ENCODE data around the gene POLE2. TPM values are rescaled to one million over a fixed set of nuclear protein-coding genes. Genes with fewer than 3 reads are reported as not detected.

Gene POLE2
- total and polyA plus RNA-seq, 2 experiments from 2014 or later: 41.9 to 53.3 TPM

DNA sequence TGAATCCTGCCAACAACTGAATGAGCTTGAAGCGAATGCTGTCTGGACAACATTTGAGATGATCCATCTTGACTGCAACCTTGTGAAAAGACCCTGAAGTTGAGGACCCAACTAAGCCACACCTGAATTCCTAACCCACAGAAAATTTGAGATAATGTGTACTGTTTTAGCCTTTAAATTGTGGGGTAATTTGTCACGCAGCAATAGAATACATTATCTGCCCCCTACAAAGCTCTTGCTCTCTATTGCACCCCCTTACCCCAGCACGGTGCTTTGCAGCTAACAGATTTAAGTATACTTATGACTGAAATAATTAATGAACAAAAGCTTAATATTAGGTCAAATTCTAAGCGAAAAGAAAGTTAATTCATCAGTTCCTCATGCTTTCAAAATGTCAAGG, 1.6 kb downstream of the POLE2 start:
- Histone ChIP-seq H3K27ac (ENCODE audit: low read depth) (no peak overlapping the region), H3K79me2 (replicated peaks; ENCODE audit: insufficient read depth) (peaks cover 39% of the 10 kb centered on the region), H3K9me2 (ENCODE audit: insufficient read depth) (no peaks in the 10 kb centered on the region), H3K4me2 (peak overlapping the region; percentile 81), H3K36me3 (ENCODE audit: insufficient read depth) (peaks cover 18% of the 10 kb centered on the region; the same call in 1 of the 2 replicates), H3F3A (replicated peaks; ENCODE audit: low read depth) (peaks cover 10% of the 10 kb centered on the region), H3K27me3 (ENCODE audit: insufficient read depth) (peaks cover 8% of the 10 kb centered on the region), H2AFZ (no peak overlapping the region), H3K4me1 (ENCODE audit: insufficient read depth) (peaks cover 17% of the 10 kb centered on the region; the same call in 1 of the 2 replicates), H4K20me1 (replicated peaks; ENCODE audit: insufficient read depth) (peaks cover 12% of the 10 kb centered on the region), H3K4me3 (peak overlapping the region; percentile 87; the same call in 1 of the 2 replicates)
- DNase-seq (ENCODE audit: low spot score) (no peak), ATAC-seq (no peak)
- Mint-ChIP-seq H3K27ac (no peak overlapping the region), H3K9me3 (no peaks in the 10 kb centered on the region), H3K4me3 (peak overlapping the region; percentile 91), H3K4me1 (peaks cover 17% of the 10 kb centered on the region), H3K27me3 (ENCODE audit: insufficient read depth, low read depth, poor library complexity) (peaks cover 17% of the 10 kb centered on the region), H3K36me3 (ENCODE audit: low read depth) (peaks cover 32% of the 10 kb centered on the region)
- TF ChIP-seq POLR2AphosphoS5 (IDR thresholded peaks at IDR 0.05; ENCODE audit: low read depth): no peak
- no peak for TF ChIP-seq EZH2phosphoT487 (IDR thresholded peaks at IDR 0.05; ENCODE audit: unreplicated experiment)
- TF ChIP-seq ZNF114 (CRISPR knock-in tag; IDR thresholded peaks at IDR 0.05): no peak
- TF ChIP-seq, protein P1, sequence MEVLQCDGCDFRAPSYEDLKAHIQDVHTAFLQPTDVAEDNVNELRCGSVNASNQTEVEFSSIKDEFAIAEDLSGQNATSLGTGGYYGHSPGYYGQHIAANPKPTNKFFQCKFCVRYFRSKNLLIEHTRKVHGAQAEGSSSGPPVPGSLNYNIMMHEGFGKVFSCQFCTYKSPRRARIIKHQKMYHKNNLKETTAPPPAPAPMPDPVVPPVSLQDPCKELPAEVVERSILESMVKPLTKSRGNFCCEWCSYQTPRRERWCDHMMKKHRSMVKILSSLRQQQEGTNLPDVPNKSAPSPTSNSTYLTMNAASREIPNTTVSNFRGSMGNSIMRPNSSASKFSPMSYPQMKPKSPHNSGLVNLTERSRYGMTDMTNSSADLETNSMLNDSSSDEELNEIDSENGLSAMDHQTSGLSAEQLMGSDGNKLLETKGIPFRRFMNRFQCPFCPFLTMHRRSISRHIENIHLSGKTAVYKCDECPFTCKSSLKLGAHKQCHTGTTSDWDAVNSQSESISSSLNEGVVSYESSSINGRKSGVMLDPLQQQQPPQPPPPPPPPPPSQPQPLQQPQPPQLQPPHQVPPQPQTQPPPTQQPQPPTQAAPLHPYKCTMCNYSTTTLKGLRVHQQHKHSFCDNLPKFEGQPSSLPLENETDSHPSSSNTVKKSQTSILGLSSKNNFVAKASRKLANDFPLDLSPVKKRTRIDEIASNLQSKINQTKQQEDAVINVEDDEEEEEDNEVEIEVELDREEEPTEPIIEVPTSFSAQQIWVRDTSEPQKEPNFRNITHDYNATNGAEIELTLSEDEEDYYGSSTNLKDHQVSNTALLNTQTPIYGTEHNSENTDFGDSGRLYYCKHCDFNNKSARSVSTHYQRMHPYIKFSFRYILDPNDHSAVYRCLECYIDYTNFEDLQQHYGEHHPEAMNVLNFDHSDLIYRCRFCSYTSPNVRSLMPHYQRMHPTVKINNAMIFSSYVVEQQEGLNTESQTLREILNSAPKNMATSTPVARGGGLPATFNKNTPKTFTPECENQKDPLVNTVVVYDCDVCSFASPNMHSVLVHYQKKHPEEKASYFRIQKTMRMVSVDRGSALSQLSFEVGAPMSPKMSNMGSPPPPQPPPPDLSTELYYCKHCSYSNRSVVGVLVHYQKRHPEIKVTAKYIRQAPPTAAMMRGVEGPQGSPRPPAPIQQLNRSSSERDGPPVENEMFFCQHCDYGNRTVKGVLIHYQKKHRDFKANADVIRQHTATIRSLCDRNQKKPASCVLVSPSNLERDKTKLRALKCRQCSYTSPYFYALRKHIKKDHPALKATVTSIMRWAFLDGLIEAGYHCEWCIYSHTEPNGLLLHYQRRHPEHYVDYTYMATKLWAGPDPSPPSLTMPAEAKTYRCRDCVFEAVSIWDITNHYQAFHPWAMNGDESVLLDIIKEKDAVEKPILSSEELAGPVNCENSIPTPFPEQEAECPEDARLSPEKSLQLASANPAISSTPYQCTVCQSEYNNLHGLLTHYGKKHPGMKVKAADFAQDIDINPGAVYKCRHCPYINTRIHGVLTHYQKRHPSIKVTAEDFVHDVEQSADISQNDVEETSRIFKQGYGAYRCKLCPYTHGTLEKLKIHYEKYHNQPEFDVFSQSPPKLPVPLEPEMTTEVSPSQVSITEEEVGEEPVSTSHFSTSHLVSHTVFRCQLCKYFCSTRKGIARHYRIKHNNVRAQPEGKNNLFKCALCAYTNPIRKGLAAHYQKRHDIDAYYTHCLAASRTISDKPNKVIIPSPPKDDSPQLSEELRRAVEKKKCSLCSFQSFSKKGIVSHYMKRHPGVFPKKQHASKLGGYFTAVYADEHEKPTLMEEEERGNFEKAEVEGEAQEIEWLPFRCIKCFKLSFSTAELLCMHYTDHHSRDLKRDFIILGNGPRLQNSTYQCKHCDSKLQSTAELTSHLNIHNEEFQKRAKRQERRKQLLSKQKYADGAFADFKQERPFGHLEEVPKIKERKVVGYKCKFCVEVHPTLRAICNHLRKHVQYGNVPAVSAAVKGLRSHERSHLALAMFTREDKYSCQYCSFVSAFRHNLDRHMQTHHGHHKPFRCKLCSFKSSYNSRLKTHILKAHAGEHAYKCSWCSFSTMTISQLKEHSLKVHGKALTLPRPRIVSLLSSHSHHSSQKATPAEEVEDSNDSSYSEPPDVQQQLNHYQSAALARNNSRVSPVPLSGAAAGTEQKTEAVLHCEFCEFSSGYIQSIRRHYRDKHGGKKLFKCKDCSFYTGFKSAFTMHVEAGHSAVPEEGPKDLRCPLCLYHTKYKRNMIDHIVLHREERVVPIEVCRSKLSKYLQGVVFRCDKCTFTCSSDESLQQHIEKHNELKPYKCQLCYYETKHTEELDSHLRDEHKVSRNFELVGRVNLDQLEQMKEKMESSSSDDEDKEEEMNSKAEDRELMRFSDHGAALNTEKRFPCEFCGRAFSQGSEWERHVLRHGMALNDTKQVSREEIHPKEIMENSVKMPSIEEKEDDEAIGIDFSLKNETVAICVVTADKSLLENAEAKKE (CRISPR knock-in tag; IDR thresholded peaks at IDR 0.05): no peak
- no peak for TF ChIP-seq NANOG (IDR thresholded peaks at IDR 0.05; ENCODE audit: borderline replicate concordance)
- TF ChIP-seq, protein P2, sequence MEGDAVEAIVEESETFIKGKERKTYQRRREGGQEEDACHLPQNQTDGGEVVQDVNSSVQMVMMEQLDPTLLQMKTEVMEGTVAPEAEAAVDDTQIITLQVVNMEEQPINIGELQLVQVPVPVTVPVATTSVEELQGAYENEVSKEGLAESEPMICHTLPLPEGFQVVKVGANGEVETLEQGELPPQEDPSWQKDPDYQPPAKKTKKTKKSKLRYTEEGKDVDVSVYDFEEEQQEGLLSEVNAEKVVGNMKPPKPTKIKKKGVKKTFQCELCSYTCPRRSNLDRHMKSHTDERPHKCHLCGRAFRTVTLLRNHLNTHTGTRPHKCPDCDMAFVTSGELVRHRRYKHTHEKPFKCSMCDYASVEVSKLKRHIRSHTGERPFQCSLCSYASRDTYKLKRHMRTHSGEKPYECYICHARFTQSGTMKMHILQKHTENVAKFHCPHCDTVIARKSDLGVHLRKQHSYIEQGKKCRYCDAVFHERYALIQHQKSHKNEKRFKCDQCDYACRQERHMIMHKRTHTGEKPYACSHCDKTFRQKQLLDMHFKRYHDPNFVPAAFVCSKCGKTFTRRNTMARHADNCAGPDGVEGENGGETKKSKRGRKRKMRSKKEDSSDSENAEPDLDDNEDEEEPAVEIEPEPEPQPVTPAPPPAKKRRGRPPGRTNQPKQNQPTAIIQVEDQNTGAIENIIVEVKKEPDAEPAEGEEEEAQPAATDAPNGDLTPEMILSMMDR (conservative IDR thresholded peaks at IDR 0.05; ENCODE audit: low read depth in 2 of 2): no peak
- no peak for TF ChIP-seq ZNF331 (CRISPR knock-in tag; IDR thresholded peaks at IDR 0.05; ENCODE audit: low read depth)
- no peak for TF ChIP-seq JUNB (IDR thresholded peaks at IDR 0.05; ENCODE audit: unreplicated experiment)
- TF ChIP-seq, protein P3, sequence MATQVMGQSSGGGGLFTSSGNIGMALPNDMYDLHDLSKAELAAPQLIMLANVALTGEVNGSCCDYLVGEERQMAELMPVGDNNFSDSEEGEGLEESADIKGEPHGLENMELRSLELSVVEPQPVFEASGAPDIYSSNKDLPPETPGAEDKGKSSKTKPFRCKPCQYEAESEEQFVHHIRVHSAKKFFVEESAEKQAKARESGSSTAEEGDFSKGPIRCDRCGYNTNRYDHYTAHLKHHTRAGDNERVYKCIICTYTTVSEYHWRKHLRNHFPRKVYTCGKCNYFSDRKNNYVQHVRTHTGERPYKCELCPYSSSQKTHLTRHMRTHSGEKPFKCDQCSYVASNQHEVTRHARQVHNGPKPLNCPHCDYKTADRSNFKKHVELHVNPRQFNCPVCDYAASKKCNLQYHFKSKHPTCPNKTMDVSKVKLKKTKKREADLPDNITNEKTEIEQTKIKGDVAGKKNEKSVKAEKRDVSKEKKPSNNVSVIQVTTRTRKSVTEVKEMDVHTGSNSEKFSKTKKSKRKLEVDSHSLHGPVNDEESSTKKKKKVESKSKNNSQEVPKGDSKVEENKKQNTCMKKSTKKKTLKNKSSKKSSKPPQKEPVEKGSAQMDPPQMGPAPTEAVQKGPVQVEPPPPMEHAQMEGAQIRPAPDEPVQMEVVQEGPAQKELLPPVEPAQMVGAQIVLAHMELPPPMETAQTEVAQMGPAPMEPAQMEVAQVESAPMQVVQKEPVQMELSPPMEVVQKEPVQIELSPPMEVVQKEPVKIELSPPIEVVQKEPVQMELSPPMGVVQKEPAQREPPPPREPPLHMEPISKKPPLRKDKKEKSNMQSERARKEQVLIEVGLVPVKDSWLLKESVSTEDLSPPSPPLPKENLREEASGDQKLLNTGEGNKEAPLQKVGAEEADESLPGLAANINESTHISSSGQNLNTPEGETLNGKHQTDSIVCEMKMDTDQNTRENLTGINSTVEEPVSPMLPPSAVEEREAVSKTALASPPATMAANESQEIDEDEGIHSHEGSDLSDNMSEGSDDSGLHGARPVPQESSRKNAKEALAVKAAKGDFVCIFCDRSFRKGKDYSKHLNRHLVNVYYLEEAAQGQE (IDR thresholded peaks at IDR 0.05; ENCODE audit: unreplicated experiment): no peak
- TF ChIP-seq CREB1 (CRISPR knock-in tag; IDR thresholded peaks at IDR 0.05; ENCODE audit: low read depth): no peak
- TF ChIP-seq EZH2 (IDR thresholded peaks at IDR 0.05; ENCODE audit: low read depth, unreplicated experiment): no peak
- TF ChIP-seq, protein P4, sequence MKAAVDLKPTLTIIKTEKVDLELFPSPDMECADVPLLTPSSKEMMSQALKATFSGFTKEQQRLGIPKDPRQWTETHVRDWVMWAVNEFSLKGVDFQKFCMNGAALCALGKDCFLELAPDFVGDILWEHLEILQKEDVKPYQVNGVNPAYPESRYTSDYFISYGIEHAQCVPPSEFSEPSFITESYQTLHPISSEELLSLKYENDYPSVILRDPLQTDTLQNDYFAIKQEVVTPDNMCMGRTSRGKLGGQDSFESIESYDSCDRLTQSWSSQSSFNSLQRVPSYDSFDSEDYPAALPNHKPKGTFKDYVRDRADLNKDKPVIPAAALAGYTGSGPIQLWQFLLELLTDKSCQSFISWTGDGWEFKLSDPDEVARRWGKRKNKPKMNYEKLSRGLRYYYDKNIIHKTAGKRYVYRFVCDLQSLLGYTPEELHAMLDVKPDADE (IDR thresholded peaks at IDR 0.05): no peak
- TF ChIP-seq STAT1 (IDR thresholded peaks at IDR 0.05; ENCODE audit: unreplicated experiment): no peak

All from GM23338 (cell line).